ENCODE results near the gene AP2B1. TPM values are rescaled to one million over a fixed set of nuclear protein-coding genes. Genes with fewer than 3 reads are reported as not detected.
"Not testable (repeated sequence)": the region's sequence is repeated elsewhere in the genome, so short reads cannot be mapped to it uniquely, and the experiment has no call there.

Gene AP2B1
- total RNA-seq, 1 donor from 2014 or later, result 37.9 TPM

- ATAC-seq, result peak; percentile 30
Measured at GRCh38 chr17:35577830-35578196, 9.3 kb upstream of the AP2B1 start.

GRCh38 chr17:35578197-35578928 lies 8.8 kb upstream of the AP2B1 start, which contains the start of gene PEX12:
Gene PEX12, minus strand, starts transcription at chr17:35578571. Its CDS starts 550 bp downstream, at chr17:35578021.
- ATAC-seq, result peak; percentile 92

GRCh38 chr17:35578929-35579432 lies 8.1 kb upstream of the AP2B1 start:
- no peak for ATAC-seq

- ATAC-seq, result no peak
Measured at GRCh38 chr17:35584061-35584460, 3.1 kb upstream of the AP2B1 start.

GRCh38 chr17:35586569-35587073 lies 501 bp upstream of the AP2B1 start:
- ATAC-seq, result no peak

- ATAC-seq, result peak; percentile 89
Measured at GRCh38 chr17:35588196-35588920, 1.2 kb downstream of the AP2B1 start.

GRCh38 chr17:35596072-35596471 lies 8.9 kb downstream of the AP2B1 start:
- ATAC-seq, result no peak

- no peak for ATAC-seq
Measured at GRCh38 chr17:35596530-35597233, 9.6 kb downstream of the AP2B1 start.

- no peak for ATAC-seq
Measured at GRCh38 chr17:35597604-35598003, 10.5 kb downstream of the AP2B1 start.

- ATAC-seq, result no peak
Measured at GRCh38 chr17:35603674-35604073, 16.6 kb downstream of the AP2B1 start.

GRCh38 chr17:35605678-35606077 lies 18.6 kb downstream of the AP2B1 start:
- no peak for ATAC-seq

GRCh38 chr17:35607239-35607847 lies 20.2 kb downstream of the AP2B1 start:
- ATAC-seq, result no peak

GRCh38 chr17:35609831-35610230 lies 22.7 kb downstream of the AP2B1 start:
- ATAC-seq, result no peak

GRCh38 chr17:35610746-35611145 lies 23.6 kb downstream of the AP2B1 start:
- ATAC-seq, result not testable (repeated sequence)

GRCh38 chr17:35612924-35613521 lies 25.9 kb downstream of the AP2B1 start:
- ATAC-seq, result peak; percentile 62

GRCh38 chr17:35614810-35615209 lies 27.7 kb downstream of the AP2B1 start:
- ATAC-seq, result no peak

GRCh38 chr17:35616536-35616935 lies 29.4 kb downstream of the AP2B1 start:
- no peak for ATAC-seq

GRCh38 chr17:35617505-35617904 lies 30.4 kb downstream of the AP2B1 start:
- no peak for ATAC-seq

GRCh38 chr17:35618628-35619027 lies 31.5 kb downstream of the AP2B1 start:
- ATAC-seq, result no peak

- no peak for ATAC-seq
Measured at GRCh38 chr17:35621768-35622167, 34.6 kb downstream of the AP2B1 start.

- no peak for ATAC-seq
Measured at GRCh38 chr17:35627417-35627816, 40.3 kb downstream of the AP2B1 start.

GRCh38 chr17:35630530-35631148 lies 43.5 kb downstream of the AP2B1 start:
- no peak for ATAC-seq
